ENCODE data around the gene OXTR.
A peak's percentile ranks its signal among the peaks of the same experiment; 100 is the strongest.

OXTR gene

DNA sequence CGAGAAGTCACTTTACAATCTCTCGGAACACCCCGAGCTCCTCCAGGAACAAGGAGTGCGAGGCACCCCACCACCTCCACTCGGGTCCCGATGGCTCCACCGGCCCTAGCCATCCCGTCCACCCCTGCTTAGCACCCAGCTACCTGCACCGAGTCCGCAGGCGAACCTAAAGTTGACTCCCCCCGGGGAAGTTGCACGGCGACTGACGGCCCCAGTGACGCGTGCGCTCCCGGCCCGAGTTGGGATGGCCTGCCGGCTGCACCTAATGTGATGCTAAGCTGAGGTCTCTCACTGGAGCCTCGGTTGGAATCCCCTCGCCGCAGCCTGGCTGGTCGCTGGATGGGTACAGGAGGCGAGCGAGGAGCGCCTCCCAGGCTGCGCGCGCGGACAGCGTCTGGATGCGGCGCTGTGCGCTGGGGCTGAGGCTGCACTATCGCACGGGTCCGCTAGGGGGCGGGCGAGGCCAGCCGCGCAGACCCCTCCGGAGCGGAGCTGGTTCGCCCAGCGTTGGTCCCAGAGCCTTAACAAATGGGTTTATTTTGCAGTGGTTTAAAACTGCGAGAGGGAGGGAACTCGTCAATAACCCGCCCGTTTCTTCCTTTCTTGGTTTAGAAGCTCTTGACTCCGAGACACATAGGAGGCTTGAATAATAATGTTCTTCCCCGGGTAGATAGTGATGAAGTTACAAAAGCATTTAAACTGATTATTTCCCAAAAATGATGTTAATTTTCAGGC is at the start of gene OXTR:
OXTR (minus strand) TSS at position 526 of the 735 bp plus-strand sequence. CDS start 1,426 bp downstream, outside the sequence.
- no peaks in the 10 kb centered on the region for H3K9me3 ChIP-seq (ENCODE audit: control insufficient read depth, low read length)
- H3K9ac ChIP-seq: no peak within 1 kb of the TSS
- H3K79me2 ChIP-seq: no peaks in the 10 kb centered on the region
- peak within 1 kb of the TSS; percentile 51 for H3K4me2 ChIP-seq (ENCODE audit: low read length)
- no peak within 1 kb of the TSS for H3K27ac ChIP-seq
- H3K36me3 ChIP-seq (ENCODE audit: control insufficient read depth, insufficient read depth, low read length): no peaks in the 10 kb centered on the region
- no peak within 1 kb of the TSS for H3K4me3 ChIP-seq (ENCODE audit: low read depth, low read length)
- peaks cover 5% of the 10 kb centered on the region for H3K27me3 ChIP-seq (ENCODE audit: control insufficient read depth, insufficient read depth, low read length)
- no peak within 1 kb of the TSS for H2AFZ ChIP-seq
- TF ChIP-seq, protein P1, sequence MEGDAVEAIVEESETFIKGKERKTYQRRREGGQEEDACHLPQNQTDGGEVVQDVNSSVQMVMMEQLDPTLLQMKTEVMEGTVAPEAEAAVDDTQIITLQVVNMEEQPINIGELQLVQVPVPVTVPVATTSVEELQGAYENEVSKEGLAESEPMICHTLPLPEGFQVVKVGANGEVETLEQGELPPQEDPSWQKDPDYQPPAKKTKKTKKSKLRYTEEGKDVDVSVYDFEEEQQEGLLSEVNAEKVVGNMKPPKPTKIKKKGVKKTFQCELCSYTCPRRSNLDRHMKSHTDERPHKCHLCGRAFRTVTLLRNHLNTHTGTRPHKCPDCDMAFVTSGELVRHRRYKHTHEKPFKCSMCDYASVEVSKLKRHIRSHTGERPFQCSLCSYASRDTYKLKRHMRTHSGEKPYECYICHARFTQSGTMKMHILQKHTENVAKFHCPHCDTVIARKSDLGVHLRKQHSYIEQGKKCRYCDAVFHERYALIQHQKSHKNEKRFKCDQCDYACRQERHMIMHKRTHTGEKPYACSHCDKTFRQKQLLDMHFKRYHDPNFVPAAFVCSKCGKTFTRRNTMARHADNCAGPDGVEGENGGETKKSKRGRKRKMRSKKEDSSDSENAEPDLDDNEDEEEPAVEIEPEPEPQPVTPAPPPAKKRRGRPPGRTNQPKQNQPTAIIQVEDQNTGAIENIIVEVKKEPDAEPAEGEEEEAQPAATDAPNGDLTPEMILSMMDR (IDR thresholded peaks at IDR 0.05): peak; percentile 68
- H3K4me1 ChIP-seq: no peaks in the 10 kb centered on the region

- Histone ChIP-seq H3K27me3 (ENCODE audit: control insufficient read depth, insufficient read depth, low read length) (no peaks in the 10 kb centered on the region), H2AFZ (no peak overlapping the region), H3K4me1 (no peaks in the 10 kb centered on the region), H3K9ac (no peak overlapping the region), H3K36me3 (ENCODE audit: control insufficient read depth, insufficient read depth, low read length) (no peaks in the 10 kb centered on the region), H3K79me2 (no peaks in the 10 kb centered on the region), H3K9me3 (ENCODE audit: control insufficient read depth, low read length) (no peaks in the 10 kb centered on the region), H3K4me2 (ENCODE audit: low read length) (no peak overlapping the region), H3K27ac (no peak overlapping the region), H3K4me3 (ENCODE audit: low read depth, low read length) (no peak overlapping the region)
- TF ChIP-seq, protein P1 (IDR thresholded peaks at IDR 0.05): no peak
Observed at GRCh38 chr3:8817486-8817885, 48.1 kb upstream of the OXTR start.

DNA sequence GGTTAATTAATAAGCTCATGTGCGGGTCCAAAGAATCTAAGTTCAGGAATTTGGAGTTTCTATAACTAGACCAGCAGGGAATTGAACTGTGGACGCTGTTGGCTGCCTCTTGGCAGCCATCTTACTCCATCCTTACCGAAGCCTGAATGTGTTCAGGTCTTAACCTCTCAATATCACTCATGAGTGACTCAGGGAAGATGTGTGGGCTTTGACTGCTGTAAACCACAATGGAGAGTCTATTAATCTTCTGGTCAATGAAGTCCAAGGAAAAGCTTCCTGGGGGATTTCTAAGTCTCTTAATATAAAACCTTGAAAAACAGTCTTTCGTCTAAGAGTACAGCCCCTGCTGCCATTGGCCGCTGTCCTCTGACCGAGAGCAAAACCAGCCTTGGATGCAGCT is 46.7 kb upstream of the OXTR start:
- Histone ChIP-seq H3K4me1 (no peaks in the 10 kb centered on the region), H3K4me3 (ENCODE audit: low read depth, low read length) (no peak overlapping the region), H3K9me3 (ENCODE audit: control insufficient read depth, low read length) (no peaks in the 10 kb centered on the region), H3K27ac (no peak overlapping the region), H3K36me3 (ENCODE audit: control insufficient read depth, insufficient read depth, low read length) (no peaks in the 10 kb centered on the region), H3K9ac (no peak overlapping the region), H3K4me2 (ENCODE audit: low read length) (no peak overlapping the region), H2AFZ (no peak overlapping the region), H3K79me2 (no peaks in the 10 kb centered on the region), H3K27me3 (ENCODE audit: control insufficient read depth, insufficient read depth, low read length) (no peaks in the 10 kb centered on the region)
- TF ChIP-seq, protein P1 (IDR thresholded peaks at IDR 0.05): no peak

- Histone ChIP-seq H3K4me3 (ENCODE audit: low read depth, low read length) (no peak overlapping the region), H3K4me2 (ENCODE audit: low read length) (no peak overlapping the region), H2AFZ (no peak overlapping the region), H3K27me3 (ENCODE audit: control insufficient read depth, insufficient read depth, low read length) (no peaks in the 10 kb centered on the region), H3K36me3 (ENCODE audit: control insufficient read depth, insufficient read depth, low read length) (no peaks in the 10 kb centered on the region), H3K9ac (no peak overlapping the region), H3K79me2 (no peaks in the 10 kb centered on the region), H3K9me3 (ENCODE audit: control insufficient read depth, low read length) (no peaks in the 10 kb centered on the region), H3K27ac (no peak overlapping the region), H3K4me1 (no peaks in the 10 kb centered on the region)
- TF ChIP-seq, protein P1 (IDR thresholded peaks at IDR 0.05): no peak
Observed at GRCh38 chr3:8813411-8813810, 44.0 kb upstream of the OXTR start.

DNA sequence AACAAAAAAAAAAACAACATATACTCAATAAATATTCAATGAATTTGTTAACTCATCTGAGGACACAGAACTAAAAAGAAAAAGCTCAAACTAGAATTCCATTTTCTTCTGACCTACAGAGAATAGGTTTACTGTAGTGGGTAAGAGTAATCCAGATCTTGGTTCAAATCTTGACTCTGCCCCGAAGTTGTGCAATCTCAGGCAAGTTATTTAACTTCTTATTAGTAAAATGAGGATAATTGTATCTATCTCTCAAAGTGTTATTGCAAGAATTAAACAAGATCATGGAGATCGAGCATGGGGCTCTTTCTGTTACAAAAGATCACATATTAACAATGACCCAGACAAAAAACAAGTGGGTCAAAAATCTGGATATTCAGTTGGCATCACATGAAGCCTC is 41.1 kb upstream of the OXTR start:
- Histone ChIP-seq H2AFZ (no peak overlapping the region), H3K4me1 (no peaks in the 10 kb centered on the region), H3K36me3 (ENCODE audit: control insufficient read depth, insufficient read depth, low read length) (no peaks in the 10 kb centered on the region)

More for the DNA sequence above, 41.1 kb upstream of the OXTR start:
- no peaks in the 10 kb centered on the region for H3K27me3 ChIP-seq (ENCODE audit: control insufficient read depth, insufficient read depth, low read length)
- TF ChIP-seq, protein P1 (IDR thresholded peaks at IDR 0.05): no peak
- H3K27ac ChIP-seq: no peak overlapping the region
- no peak overlapping the region for H3K9ac ChIP-seq
- no peaks in the 10 kb centered on the region for H3K9me3 ChIP-seq (ENCODE audit: control insufficient read depth, low read length)
- H3K4me2 ChIP-seq (ENCODE audit: low read length): no peak overlapping the region
- no peak overlapping the region for H3K4me3 ChIP-seq (ENCODE audit: low read depth, low read length)
- H3K79me2 ChIP-seq: no peaks in the 10 kb centered on the region

All from parathyroid adenoma (tissue), 2 donors.